Progenitor cell of endocrine pancreas (in vitro differentiated cells): ENCODE results near the gene PLEKHH2. TPM values are rescaled to one million over a fixed set of nuclear protein-coding genes. Genes with fewer than 3 reads are reported as not detected.
"Not testable (repeated sequence)": the region's sequence is repeated elsewhere in the genome, so short reads cannot be mapped to it uniquely, and the experiment has no call there.

Experiments used
- DNase-seq: peaks from one replicate; pipeline ENCODE4 v3.0.0; 2021; ENCODE audit warnings: low spot score; ENCODE audit not compliant: unreplicated experiment
- H3K27ac Mint-ChIP-seq: 2 replicates; pipeline ENCODE4 v1.8.0; 2021; ENCODE audit warnings: mild to moderate bottlenecking, moderate library complexity, mixed read lengths
- H3K27me3 Mint-ChIP-seq: 2 replicates; pipeline ENCODE4 v1.8.0; 2021; ENCODE audit warnings: mixed read lengths
- H3K36me3 Mint-ChIP-seq: 2 replicates; pipeline ENCODE4 v1.8.0; 2022; ENCODE audit warnings: mixed read lengths; ENCODE audit not compliant: insufficient read depth
- H3K4me1 Mint-ChIP-seq: 2 replicates; pipeline ENCODE4 v1.8.0; 2021; ENCODE audit warnings: low read depth, mixed read lengths
- H3K4me3 Mint-ChIP-seq: 2 replicates; pipeline ENCODE4 v1.8.0; 2021; ENCODE audit warnings: low read depth, mild to moderate bottlenecking, moderate library complexity, mixed read lengths
- H3K9me3 Mint-ChIP-seq: 2 replicates; pipeline ENCODE4 v1.8.0; 2021; ENCODE audit warnings: low read depth, mixed read lengths
- long read RNA-seq: library from polyadenylated mRNA; unstranded; transcript quantifications from one replicate; pipeline ENCODE4 v2.0.0, GENCODE V29; 2020
- total RNA-seq: library from RNA; stranded (reverse); gene quantifications from 2 replicates; pipeline ENCODE4 v1.2.1, GENCODE V29; 2021
- TF ChIP-seq, protein P1 (sequence below): fragments of 200-600 bp; sonication (generic); IDR thresholded peaks from one replicate; pipeline ENCODE4 v1.5.0; 2021; ENCODE audit warnings: antibody characterized with exemption, mild to moderate bottlenecking; ENCODE audit not compliant: unreplicated experiment

PLEKHH2 gene
- total RNA-seq, result 9.0 and 10.4 TPM in 2 replicates
- long read RNA-seq, partial matches to known transcripts, result 1 of 1 reads
- long read RNA-seq, other reads (novel, unspliced or antisense), result 0 of 1 reads

DNA sequence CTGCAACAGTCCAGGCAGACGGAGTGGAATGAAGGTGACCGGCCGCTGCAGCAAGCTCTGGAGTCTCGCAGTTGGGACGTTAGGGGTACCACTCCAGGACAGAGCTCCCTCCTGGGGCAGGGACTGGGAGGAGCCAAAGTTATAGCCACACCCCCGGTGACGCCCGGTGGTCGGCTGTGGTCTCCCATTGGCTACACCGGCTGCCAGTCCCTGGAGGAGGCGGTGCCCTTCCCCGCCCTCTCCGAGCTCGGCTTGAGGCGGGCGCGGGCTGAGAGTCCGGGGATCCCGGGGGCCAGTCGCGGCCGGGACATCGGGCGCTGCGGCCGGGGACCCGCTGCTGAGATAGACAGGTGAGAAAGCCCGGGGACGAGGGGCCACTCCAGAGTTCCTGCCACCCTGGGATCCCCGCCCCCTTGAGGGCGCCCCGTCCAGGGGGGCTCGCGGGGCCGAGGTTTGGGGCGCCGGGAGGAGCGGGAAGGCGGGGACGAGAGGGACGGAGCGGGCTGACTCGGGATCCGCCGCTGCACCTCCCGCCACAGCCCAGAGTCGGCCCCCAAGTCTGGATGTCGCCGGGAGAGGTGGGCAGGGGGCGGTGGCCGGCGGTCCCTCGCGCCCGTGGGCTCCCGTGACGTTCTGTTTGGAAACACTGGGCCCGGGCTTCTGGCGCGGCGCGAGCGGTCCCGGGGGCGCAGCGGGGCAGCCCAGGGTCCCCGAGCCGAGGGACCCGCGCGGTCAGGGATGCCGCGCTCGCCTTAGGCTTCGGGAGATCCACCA, at the start of gene PLEKHH2:
TSS of gene PLEKHH2 (plus strand) at position 231 of the 774 bp plus-strand sequence. CDS start 7,414 bp downstream, outside the sequence.
- peaks cover 5% of the 10 kb centered on the region for H3K27me3 Mint-ChIP-seq
- peak within 1 kb of the TSS; percentile 85 for H3K27ac Mint-ChIP-seq
- H3K4me3 Mint-ChIP-seq, result peak within 1 kb of the TSS; percentile 78
- peaks cover 3% of the 10 kb centered on the region for H3K9me3 Mint-ChIP-seq
- peaks cover 31% of the 10 kb centered on the region for H3K4me1 Mint-ChIP-seq
- TF ChIP-seq, protein P1, sequence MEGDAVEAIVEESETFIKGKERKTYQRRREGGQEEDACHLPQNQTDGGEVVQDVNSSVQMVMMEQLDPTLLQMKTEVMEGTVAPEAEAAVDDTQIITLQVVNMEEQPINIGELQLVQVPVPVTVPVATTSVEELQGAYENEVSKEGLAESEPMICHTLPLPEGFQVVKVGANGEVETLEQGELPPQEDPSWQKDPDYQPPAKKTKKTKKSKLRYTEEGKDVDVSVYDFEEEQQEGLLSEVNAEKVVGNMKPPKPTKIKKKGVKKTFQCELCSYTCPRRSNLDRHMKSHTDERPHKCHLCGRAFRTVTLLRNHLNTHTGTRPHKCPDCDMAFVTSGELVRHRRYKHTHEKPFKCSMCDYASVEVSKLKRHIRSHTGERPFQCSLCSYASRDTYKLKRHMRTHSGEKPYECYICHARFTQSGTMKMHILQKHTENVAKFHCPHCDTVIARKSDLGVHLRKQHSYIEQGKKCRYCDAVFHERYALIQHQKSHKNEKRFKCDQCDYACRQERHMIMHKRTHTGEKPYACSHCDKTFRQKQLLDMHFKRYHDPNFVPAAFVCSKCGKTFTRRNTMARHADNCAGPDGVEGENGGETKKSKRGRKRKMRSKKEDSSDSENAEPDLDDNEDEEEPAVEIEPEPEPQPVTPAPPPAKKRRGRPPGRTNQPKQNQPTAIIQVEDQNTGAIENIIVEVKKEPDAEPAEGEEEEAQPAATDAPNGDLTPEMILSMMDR, result no peak
- DNase-seq, result peak; percentile 95
- peaks cover 2% of the 10 kb centered on the region for H3K36me3 Mint-ChIP-seq

DNA sequence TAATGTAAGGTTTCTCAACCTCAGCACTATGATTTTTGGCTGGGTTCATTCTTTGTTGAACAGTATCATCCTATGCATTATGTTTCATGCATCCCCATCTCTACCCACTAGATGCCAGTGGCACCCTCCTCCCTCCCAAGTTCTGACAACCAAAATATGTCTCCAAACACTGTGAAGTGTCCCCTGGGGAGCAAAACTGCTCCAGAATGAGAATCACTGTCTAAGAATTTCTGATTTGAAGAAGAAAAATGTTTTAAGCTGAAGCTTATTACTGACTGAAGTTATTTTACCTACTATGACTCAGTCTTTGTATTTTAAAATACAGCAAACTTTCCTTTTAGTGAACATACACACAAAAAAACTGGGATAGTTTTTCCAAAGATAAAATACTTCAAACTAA, 44.6 kb upstream of the PLEKHH2 start:
- no peaks in the 10 kb centered on the region for H3K9me3 Mint-ChIP-seq
- no peaks in the 10 kb centered on the region for H3K27me3 Mint-ChIP-seq
- no peak overlapping the region for H3K4me3 Mint-ChIP-seq
- DNase-seq, result no peak
- no peak overlapping the region for H3K27ac Mint-ChIP-seq
- peaks cover 12% of the 10 kb centered on the region for H3K4me1 Mint-ChIP-seq
- TF ChIP-seq, protein P1, result no peak
- peaks cover 5% of the 10 kb centered on the region for H3K36me3 Mint-ChIP-seq

DNA sequence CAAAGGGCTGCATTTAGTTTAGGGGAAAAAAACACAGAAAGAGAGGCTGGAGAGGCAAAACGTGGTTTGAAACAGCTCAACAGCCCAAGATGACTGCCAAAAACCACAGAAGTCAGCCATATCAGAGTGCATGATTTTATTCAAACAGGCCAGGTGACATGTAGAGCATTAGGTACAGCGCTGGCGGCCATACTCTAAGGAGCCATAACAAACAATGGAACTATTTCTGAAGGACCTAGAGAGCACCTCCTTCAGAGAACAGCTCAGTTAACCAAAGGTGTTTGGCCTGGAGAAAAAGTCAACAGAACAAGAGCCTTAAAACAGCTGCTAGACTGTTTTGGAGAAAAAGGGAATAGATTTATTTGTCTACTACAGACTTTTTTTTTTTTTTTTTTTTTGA, 43.8 kb upstream of the PLEKHH2 start:
- Mint-ChIP-seq H3K9me3 (no peaks in the 10 kb centered on the region), H3K4me1 (peaks cover 12% of the 10 kb centered on the region), H3K27me3 (no peaks in the 10 kb centered on the region), H3K27ac (no peak overlapping the region), H3K36me3 (peaks cover 3% of the 10 kb centered on the region), H3K4me3 (no peak overlapping the region)
- TF ChIP-seq, protein P1, result no peak
- DNase-seq, result no peak

DNA sequence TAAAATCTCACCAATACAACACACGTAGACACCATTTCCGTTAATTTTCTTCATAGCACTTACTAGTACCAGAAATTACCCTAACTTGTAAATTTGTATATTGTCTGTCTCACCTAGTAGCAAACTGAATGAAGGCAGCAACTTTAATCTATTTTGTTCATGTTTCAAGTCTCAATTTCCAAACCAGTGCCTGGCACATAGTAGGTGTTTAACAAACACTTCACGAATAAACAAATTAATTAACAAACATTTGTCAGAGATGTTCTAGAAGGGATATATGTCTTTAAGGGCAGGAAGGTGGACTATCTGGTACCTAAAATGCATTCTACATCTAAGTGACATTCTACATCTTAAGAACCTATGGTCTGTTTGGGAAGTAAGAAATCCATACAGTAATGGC, 42.2 kb upstream of the PLEKHH2 start:
- no peaks in the 10 kb centered on the region for H3K9me3 Mint-ChIP-seq
- peak overlapping the region; percentile 89 for H3K4me3 Mint-ChIP-seq
- DNase-seq, result no peak
- H3K27ac Mint-ChIP-seq, result peak overlapping the region; percentile 19
- TF ChIP-seq, protein P1, result no peak
- H3K36me3 Mint-ChIP-seq, result no peaks in the 10 kb centered on the region
- H3K4me1 Mint-ChIP-seq, result peaks cover 12% of the 10 kb centered on the region
- no peaks in the 10 kb centered on the region for H3K27me3 Mint-ChIP-seq

DNA sequence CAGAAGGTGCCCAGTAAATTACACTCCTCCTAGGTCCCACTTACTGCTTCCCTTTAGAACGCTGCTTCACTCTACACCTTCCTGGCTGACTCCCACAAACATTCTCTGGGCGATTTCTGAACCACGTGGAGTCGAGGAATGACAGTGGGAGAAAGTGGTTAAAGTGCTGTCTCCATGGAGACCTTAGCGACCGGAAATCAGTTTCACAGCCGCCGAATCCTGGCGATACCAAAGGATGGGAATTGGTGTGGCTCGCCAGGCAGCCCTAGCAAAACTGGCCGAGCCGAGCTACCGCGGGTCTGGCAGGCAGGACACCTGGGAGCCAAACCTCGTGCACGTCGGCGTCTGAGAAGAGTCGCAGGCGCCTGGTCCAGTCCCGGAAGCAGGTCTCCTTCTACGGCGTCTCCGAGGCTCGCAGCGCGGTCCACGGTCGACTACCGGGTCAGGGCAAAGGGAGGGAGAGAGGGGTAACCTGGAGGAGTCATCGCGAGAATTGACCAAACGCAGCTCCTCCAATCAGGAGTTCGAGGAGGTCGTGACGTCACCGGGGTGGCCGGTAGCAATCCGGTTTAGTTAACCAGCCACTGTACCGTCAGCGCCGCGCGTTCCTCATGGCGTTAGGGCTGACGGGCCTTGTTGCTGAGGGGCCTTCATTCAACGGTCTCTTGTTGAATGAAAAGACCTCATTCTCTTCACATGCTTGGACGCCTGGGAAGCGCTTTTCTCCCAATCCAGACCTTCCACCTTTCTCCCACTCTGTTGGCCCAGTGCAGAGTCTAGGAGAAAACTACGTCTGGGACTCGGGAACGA, 41.3 kb upstream of the PLEKHH2 start, which contains the start of gene THADA:
TSS of gene THADA (minus strand) at position 436 of the 810 bp plus-strand sequence. CDS start 3,646 bp downstream, outside the sequence.
- no peaks in the 10 kb centered on the region for H3K36me3 Mint-ChIP-seq
- peak; percentile 95 for DNase-seq
- H3K27ac Mint-ChIP-seq, result peak within 1 kb of the TSS; percentile 96
- no peaks in the 10 kb centered on the region for H3K27me3 Mint-ChIP-seq
- peak within 1 kb of the TSS; percentile 89 for H3K4me3 Mint-ChIP-seq
- H3K9me3 Mint-ChIP-seq, result no peaks in the 10 kb centered on the region
- TF ChIP-seq, protein P1, result no peak
- peaks cover 12% of the 10 kb centered on the region for H3K4me1 Mint-ChIP-seq

DNA sequence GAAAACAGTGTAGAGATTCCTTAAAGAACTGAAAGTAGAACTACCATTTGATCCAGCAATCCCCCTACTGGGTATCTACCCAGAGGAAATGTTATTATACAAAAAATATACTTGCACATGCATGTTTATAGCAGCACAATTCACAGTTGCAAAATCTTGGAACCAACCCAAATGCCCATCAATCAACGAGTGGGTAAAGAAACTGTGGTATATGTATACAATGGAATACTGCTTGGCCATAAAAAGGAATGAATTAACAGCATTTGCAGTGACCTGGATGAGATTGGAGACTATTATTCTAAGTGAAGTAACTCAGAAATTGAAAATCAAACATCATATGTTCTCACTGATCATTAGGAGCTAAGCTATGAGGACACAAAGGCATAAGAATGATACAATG, 36.5 kb upstream of the PLEKHH2 start:
- not testable (repeated sequence) for DNase-seq, H3K4me1 Mint-ChIP-seq, H3K4me3 Mint-ChIP-seq, H3K27ac Mint-ChIP-seq, H3K27me3 Mint-ChIP-seq, H3K36me3 Mint-ChIP-seq, H3K9me3 Mint-ChIP-seq
